GM13977 (cell line): ENCODE measurements around the gene B3GALT5.

Experiments used
- DNase-seq: peaks from one replicate; pipeline ENCODE4 v3.0.0; 2012; ENCODE audit warnings: low spot score
- CTCF ChIP-seq: IDR thresholded peaks from 2 replicates; pipeline ENCODE4 v1.5.1; 2012; ENCODE audit warnings: mild to moderate bottlenecking, control low read depth; ENCODE audit not compliant: insufficient read depth; ENCODE audit errors: extremely low read depth, missing control alignments
- in situ Hi-C: fragments of 300-500 bp; cut with MboI; formaldehyde crosslinking; loops from one replicate; pipeline ENCODE4 v1.12.0; 2022; ENCODE audit warnings: low sequenced_read_pairs, low pct_unique_long_range_greater_than_20kb, mixed read lengths, inconsistent platforms; ENCODE audit not compliant: unreplicated experiment

Gene B3GALT5

GRCh38 chr21:39640754-39641153 lies 28.0 kb downstream of the B3GALT5 start:
- in situ Hi-C loops, result no loop called here
- no peak for DNase-seq
- no peak for TF ChIP-seq CTCF

- TF ChIP-seq CTCF, result no peak
- no peak for DNase-seq
- in situ Hi-C loops, result no loop called here
Observed at GRCh38 chr21:39641827-39642450, 29.2 kb downstream of the B3GALT5 start.

GRCh38 chr21:39644062-39644560 lies 31.4 kb downstream of the B3GALT5 start:
- no peak for TF ChIP-seq CTCF
- no peak for DNase-seq
- in situ Hi-C loops, result no loop called here

DNA sequence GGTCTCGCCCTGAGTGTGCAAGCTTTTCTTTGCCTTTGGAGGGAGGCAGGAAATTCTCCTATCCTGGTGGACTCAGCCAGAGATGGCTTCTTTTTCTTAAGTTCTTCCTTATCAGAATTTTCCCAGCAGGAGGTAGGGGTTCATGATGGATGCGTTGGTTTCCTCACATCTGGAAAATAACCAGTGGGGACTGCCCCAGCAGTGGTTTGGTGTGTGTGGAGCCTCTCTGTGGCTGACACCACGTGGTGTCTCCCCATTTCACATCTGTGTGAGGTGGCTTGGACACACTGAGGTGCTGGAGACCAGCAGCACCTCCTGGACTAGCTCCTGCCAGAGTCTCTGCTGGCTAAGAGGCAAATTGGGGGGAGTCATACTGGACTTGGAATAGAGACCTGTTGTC lies 32.6 kb downstream of the B3GALT5 start:
- in situ Hi-C loops, result no loop called here
- DNase-seq, result no peak
- TF ChIP-seq CTCF, result no peak

DNA sequence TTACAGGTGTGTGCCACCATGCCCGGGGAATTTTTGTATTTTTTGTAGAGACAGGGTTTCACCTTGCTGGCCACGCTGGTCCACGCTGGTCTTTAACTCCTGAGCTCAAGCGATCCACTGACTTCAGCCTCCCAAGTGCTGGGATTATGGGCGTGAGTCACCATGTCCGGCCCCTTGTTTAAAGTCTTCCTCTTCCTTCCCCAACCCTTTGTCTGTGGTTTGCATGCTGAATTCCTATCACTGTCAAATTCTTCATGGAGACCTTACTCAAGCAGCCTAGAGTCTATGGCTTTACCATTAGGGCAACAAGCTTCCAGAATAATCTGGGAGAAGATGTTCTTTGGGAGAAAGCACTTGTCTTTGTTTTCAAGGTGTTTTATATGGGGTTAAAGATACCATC lies 34.7 kb downstream of the B3GALT5 start:
- TF ChIP-seq CTCF, result no peak
- no peak for DNase-seq
- in situ Hi-C loops, result no loop called here

DNA sequence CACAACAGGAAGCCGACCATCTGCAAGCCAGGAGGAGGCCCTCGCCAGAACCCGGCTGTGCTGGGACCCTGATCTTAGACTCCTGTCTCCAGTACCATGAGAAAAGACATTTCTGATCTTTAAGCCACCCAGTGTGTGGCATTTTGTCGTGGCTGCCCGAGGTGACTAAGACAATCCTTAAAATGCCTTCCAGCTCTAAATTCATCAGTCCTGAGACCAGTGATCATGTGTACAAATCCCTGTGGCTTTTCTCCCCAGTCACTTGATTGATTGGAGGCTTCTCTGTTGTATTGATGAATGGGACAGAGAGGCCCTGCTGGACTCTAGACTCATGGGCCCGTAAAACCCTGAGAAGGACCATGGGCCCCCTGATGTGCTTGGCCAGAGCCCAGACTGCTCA lies 36.1 kb downstream of the B3GALT5 start:
- TF ChIP-seq CTCF, result no peak
- DNase-seq, result no peak
- in situ Hi-C loops, result no loop called here
